Measurements from ENCODE around the gene IPCEF1.

Gene IPCEF1

DNA sequence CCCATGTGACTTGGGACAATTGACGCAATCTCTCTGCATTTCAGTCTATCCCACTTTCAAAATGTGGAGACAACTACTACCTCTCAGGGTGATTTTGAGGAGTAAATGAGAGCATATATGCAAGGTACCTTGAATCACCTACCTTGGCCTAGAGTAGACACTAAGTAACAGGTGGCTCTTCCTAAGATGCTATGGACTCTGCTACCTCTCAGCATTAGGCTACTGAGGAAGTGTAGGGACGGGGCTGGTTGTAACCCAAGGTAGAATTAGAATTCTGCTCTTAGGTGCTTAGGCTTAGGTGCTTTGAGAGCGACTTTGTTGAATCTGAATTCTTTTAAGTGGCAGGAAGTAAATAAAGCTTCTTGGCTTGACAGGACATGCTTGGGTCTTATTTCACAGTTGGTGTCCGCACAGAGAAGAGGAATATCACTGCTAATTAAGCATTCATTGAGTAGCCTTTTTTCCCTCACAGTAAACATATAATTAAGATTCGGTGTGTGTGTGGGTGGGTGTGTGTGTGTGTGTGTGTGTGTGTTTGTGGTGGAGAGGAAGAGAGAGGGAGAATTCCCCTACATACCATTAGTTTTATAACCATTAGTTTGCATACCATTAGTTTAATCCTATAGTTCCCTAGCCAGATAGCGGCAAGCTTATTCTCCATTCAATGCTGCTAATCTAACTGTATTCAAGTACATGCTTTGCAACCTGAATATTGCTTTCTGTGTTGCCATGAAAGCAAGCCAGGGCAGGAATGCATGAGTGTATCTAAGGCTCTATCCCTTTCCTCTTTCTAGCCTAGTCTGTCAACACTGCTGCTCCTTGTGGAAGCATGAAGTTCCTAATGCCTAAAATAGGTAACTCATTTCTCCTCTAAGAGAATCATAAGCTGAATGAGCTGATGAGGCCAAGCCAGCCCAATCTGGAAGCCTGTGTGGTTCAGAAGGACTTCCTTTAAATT, 112.5 kb downstream of the IPCEF1 start:
- no peak for DNase-seq

DNA sequence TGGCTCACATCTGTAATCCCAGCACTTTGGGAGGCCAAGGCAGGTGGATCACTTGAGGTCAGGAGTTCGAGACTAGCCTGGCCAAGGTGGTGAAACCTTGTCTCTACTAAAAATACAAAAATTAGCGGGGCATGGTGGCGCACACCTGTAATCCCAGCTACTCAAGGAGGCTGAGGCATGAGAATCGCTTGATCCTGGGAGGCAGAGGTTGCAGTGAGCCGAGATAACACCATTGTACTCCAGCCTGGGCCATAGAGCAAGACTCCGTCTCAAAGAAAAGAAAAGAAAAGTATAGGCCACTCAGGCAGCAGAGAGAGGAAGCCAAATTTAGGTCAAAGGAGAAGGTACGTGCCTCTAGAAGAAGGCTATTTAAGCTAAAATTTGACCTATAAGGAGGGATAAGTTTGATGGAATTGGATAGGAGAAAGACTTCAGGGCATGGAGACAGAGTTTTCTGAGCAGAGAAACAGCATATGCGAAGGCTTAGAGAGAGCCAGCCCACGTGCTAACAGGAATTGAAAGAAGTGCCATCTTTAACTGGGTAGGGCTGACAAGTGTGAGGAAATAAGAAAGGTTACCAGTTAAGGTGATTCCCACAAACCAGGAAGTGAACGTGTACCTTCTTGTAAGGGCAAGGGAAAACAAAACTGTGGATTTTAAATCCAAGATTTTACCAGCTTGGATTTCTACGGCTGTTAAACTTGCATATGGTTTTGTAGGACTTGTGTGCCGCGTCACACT, 113.8 kb downstream of the IPCEF1 start:
- DNase-seq, result no peak

DNA sequence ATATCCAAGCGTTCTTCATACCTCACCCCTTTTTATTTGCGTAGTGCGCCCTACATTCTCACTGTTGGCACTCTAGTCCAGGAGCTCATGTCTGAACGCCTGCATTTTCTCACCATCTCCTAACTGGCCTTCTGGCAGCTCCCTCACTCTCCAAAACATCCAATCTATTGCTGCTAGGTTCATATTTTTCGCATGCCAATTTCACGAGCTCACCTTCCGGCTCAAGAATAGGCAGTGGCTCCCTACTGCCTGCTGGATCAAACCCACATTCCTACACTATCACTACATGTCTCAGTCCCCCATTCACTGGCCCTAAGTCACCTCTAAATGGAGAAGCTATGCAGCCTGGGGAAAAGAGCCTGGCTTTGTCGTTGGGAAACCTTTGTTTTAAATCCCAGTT, 115.0 kb downstream of the IPCEF1 start:
- DNase-seq, result no peak

DNA sequence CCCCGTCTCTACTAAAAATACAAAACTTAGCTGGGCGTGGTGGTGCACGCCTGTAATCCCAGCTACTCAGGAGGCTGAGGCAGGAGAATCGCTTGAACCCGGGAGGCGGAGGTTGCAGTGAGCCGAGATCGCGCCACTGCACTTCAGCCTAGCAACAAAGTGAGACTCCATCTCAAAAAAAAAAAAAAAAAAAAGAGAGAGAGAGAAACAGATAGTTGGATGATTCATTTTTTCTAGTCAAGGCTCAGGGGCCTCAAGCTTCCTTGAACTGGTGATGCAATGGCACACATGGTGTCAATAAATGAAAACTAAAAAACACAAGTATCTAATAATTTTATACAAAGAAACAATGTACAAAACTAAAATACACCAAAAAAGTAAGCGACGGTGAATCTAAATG, 115.5 kb downstream of the IPCEF1 start:
- peak in 1 of 5 donors; percentile 70 for DNase-seq

DNA sequence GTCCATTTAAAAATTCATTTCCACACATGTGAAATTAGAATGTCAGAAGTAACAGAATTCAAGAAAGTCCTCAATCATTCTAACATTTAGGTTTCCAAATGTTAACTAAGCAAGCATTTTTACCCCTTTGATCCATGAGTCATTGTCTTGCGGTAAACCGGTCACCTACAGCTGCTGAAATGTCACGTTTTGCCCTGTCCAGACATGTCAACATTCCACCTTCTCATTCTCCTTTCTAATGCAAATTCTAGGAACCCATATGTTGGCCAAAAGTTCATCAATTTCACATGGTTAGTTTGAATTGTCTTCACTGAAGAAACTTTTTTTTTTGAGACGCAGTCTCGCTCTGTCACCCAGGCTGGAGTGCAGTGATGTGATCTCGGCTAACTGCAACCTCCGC, 117.2 kb downstream of the IPCEF1 start:
- peak in 1 of 5 donors; percentile 34 for DNase-seq

DNA sequence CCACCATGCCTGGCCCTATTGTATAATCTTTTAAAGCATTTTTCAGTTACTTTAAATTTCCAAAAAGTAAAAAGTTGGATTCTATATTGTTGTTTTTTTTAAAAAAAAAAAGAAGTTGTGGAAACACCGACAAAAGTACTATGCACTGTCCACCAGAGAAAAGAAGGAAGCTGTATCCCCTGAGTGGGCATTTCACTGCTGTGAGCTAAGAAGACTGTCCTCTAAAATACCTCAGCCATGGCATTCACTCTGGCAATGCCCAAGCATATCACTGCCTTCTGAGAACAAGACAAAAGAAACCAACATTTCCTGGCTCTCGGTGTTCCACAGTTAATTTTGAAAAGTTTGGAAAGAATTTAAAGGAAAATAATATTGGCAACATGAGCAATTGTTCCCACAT, 117.8 kb downstream of the IPCEF1 start:
- DNase-seq, result no peak

DNA sequence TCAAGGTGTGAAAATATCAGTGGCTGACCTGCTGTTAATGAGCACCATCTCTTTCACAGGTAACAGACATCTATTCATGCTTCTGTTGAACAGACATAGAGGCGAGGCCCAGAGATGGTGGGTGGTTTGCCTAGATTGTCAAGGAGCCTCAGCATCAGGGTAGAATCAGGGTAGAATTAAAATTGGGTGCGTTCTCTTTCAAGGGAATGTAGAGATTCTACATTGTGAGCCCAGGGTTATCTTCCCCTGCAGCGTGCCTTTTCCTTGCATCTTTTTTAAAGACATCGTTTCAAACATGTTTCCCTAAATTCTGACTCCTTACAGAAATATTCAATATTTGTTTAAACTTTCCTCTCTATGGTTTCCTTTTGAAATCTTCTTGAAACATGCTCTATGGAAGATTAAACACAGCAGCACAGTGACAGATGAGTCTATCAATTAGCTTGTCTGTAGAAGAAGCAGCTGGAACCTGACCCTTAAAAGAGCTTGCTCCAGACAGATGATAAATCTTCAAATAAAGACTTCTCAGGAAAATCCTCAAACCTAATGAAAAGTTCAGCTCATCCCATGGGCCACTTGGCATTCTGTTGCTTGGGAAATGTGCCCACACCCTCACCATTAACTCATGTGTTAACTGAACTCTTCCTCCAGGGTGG, 119.8 kb downstream of the IPCEF1 start:
- no peak for DNase-seq

DNA sequence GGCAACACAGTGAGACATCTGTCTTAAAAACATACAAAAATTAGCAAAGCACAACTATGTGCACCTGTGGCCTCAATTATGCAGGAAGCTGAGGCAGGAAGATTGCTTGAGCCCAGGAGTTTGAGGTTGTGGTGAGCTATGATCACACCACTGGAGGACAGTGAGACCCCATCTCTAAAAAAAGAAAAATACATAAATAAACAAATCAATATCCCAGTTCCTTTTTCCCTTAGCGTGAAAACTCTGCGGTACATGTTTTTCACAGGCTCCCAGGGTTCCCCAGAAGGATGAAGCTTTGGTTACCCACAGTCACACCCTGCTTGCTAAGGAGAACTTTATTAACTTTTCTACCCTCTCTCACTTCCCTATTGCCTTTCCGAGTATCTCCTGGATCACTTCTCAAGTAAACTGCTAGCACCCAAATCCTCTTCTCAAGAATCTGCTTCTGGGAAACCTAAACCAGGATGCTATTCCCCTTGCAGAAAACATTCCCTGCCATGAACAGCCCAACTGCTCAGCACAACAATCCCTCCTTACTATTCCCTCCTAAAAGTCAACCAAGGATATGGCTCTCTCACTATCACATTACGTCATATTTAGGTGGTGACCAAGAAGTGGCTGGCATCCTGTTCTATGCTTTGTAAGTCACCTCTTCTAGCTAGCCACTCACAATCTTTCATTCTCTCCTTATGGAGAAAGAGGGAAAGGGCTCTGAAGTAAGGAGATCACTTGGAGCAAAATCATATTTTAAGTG, 122.4 kb downstream of the IPCEF1 start:
- no peak for DNase-seq

DNA sequence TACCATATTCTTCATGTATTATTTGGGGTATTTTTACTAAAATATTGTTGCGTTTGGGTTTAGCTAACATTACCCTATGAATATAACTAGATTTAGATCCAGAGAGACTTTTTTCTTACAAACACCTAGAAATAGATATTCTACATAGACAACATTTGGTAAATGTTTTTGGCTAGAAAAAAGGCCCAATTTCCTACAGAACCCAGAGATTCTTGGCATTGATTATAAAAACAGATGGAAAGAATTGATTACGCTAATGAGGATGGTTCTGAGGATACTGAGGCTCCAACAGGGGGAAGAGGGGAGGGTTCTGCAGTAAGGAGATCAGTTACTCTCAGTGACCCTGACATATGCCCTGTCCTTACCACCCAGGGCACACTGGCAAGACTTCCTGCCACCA, 123.2 kb downstream of the IPCEF1 start:
- no peak for DNase-seq

DNA sequence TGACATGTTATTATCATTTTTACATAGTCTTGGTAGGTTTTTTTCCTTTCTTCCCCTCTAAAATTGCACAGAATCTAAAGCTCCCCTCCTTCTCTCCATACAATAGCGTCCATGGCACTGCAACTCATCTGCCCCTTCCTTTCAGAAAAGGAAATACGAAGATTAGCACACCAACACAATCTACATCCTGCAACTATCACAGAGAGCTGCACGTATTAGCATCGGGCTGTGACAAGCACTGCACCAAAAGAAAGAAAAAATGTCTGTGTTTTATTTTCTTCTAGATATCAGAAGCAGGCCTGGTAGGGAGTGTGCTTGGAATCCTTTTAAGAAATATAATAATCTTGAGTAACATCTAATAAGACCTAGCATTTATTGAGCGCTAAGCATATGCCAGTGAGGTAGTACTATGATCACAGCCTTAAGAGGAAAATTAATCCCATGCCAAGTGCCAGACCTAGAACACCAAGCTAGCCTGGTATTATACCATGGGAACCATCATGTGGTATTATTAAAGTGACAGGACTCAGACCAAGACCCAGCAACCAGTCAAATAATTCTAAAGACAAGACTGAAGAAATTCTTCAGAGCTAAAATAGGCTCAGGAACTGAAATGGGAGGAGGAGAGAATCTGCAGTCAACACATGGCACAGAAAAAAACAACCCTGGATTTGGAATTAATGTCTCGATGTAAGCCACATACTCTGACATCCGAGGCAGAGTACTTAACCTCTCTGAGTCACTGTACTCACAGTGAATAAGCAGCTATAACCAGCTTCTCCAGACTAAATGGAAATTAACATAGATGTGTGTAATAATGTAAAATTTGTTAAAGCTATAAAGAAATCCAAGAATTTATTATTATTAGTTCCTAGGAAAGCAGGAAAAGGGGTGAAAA, 124.3 kb downstream of the IPCEF1 start:
- no peak for DNase-seq

DNA sequence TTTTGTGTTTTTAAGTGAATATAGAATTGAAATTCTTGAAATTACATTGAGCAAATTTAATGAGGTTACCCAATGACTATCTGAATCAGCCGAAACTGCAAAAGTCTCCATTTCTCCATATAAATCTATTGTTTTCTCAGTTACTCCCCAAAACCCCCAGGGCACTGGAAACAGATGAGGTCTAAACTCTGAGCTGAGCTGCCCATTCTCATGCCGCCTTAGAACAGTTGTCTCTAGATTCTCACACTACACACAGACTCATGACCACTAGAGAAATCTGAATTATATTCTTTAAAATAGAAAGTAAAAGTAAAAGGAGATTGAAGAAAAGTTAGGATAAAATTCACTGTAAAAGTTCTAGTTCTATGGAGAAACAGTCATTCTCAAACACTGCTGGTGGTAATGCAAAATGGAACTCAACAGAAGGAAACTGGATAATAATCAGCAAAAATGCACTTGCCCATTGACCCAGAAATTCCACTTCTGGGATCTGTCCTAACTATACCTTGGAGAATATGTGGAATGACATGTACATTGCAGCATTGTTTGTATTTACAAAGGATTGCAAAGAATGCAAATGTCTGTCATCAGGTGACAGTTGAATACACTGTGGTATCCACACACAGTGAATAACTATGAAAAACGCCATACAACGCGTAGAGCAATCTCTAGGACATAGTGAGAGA, 125.5 kb downstream of the IPCEF1 start:
- DNase-seq, result no peak

DNA sequence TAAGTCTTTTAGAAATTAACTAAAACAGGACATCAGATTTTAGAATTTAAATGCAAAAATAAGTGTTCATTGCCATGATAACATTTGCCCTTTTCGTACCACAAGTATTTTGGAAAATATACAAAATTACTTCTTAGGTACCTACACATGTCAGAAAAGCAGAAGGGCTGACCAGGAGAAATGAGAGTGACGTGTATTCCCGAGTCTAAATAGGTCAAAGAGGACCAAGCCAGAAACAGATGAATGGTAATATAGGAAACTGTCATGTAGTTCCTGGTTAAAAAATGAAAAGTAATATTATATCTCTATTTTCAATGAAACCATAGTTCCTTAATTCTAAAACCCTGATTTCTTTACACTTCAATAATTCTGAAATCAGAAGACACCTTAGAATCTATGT, 126.2 kb downstream of the IPCEF1 start:
- no peak for DNase-seq

DNA sequence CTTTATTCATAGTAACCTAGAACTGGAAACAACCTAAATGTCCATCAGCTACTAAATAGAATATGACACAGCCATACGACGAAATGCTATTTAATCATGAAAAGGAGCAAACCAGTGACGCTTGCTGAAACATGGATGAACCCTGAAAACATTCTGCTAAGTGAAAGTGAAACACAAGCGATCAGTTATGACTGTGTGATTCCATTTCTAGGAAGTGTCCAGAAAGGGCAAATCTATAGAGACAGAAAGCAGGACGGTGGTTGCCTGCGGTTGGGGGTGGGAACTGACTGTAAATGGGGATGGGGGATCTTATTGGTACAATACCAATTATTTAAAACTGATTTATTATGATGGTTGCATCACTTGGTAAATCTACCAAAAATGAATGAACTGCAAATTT, 126.8 kb downstream of the IPCEF1 start:
- peak in 1 of 5 donors; percentile 85 for DNase-seq

DNA sequence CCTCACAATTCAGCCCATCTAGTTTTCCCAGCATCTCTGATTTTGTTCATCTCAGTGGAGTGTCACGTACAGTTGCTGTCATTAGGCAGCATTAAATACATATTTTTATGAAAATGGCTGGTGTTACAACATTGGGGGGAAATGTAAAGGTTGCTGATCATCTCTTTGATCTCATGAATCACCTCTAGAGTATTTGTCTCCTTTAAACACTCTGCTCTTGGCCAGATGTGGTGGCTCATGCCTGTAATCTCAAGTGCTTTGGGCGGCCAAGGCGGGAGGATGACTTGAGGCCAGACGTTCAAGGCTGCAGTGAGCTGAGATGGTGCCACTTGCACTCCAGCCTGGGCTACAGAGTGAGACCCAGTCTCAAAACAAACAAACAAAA, 128.1 kb downstream of the IPCEF1 start:
- no peak for DNase-seq

DNA sequence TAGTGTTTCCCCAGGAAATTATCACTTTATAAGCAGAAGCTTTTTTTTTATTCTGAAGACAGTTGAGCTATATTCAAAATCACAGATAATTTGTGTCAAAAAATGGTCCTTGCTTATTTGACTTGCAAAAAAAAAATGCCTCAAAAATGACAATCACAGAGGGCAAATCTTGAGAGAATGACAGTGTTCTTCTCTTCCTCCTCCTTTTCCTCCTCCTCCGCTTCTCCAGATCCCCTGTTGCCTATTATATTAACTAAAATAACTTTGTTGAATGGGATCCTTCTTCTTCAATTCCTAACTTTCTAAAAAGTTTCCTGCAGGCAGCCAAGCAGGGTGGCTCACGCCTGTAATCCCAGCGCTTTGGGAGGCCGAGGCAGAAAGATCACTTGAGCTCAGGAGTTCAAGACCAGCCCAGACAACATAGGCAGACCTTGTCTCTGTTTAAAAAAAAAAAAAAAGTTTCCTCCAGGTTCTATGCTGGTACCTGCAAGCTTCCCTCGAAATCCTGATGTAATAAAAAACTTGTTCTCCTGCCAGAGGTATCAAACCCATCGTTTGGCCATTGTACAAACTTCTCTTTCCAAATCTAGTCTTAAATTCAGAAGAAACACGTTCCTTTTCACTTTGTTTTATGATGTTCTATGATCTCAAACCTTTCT, 128.6 kb downstream of the IPCEF1 start:
- DNase-seq, result no peak

DNA sequence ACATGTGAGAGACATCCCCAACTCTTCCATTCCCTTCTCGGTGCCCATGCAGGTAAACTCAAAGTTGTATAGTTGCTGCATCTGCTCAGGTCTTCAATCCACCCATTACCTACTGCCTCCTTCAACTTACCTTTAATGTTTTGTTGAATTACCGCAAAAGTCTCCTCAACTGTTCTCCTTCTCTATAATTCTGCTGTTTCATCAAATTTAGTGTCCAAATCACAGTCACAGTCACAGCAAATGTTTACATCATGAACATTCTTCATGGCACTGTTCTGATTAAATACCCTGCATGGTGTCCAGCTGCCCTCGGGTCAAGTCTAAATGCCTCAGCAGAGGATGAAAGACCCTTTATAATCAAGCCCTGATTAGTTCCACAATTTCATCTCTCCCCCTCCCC, 130.1 kb downstream of the IPCEF1 start:
- no peak for DNase-seq

DNA sequence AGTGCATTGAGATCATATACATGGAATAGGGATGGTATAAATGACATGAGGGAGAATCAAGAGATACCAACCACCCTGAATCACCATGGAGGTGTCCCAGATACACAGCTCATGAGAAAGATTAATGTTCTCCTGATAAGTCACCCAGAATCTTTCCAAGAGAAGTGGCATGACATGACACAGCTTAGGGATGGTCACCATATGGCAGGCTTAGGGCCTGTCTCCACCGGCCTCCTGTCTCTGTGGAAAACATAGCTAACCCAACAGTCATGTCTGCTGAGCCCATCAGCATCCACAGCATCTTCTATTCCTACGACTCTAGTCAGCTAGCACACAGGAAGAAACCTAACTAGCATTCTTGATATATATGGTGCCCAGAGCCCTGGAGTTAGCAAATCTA, 133.3 kb downstream of the IPCEF1 start:
- no peak for DNase-seq

DNA sequence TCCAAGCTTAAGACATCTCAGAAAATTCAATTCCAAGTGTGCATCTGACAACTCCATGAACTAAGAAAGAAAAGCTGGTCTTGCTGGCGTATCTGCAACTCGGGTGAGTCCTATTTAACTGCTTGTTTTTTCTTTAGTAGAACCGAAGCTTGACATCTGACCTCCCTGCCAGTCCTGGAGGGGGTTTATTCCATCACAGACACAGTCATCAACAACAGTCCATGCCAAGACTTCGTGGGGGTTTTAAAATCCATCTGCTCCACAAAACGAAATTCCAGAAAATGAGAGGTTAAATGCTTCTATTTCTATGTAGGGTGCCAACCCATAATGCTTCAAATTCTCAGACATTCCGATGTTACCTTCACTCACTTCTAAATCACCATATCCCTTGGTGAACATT, 133.9 kb downstream of the IPCEF1 start:
- no peak for DNase-seq

DNA sequence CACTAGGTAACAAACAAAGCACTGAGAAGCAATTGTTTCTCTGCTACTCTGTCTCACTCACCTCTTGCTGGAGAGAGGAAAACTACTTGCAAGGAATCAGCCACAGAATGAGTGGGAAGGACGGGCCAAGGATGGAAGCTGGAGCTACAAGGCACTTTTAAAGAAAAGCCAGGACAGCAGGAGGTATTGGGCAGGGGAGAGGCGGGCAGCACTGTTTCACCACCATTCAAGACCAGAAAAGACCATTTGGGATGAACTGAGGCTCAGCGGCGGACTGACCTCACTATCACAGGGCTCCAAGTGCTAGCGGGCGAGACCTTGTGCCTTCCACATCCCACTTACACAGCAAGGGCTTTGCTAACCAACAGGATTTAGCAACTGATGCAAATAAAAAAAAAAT, 137.4 kb downstream of the IPCEF1 start:
- DNase-seq, result no peak

DNA sequence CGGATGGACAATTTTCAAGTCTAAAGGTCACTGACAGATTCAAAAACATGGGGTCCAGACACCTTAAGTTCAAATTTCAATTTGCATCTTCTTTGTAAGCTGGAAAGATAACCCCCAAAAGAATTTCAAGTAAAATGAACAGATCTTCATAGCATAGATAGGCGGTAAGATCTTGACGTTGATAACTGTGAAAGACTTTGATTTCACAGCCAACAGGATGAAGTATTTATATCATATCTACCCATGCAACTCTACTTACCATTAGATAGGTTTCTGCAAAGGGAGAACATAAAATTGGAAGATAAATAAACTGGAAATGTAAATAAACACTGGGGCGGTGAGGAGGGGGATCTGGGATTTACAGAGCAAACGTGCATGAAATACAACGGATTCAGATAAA, 137.8 kb downstream of the IPCEF1 start:
- no peak for DNase-seq

DNA sequence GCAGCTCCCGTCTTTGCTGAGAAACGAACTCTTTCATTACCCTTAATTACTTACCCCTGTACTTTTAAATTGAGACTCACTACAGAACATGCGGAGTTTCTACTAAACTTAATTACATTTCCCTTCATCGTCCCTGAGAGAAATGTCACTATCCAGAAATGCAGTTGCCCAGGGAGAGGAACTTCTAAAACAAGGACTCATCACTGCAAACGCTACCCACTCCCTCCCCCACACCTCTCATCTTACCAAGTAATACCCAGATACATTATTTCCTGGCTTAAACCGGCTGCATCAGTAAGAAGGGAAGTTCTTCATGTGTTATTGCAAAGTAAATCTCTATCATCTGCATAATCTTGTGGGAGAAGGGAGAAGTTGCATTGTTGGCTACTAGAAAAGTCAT, 138.3 kb downstream of the IPCEF1 start:
- no peak for DNase-seq
